NK-92 (cell line): Measurements from ENCODE around the gene ULBP2.

Experiments
- DNase-seq: peaks from one replicate; lab custom pipeline; 2025; ENCODE audit not compliant: unreplicated experiment; lab: John Stamatoyannopoulos, UW

The ULBP2 gene, protein sequence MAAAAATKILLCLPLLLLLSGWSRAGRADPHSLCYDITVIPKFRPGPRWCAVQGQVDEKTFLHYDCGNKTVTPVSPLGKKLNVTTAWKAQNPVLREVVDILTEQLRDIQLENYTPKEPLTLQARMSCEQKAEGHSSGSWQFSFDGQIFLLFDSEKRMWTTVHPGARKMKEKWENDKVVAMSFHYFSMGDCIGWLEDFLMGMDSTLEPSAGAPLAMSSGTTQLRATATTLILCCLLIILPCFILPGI

DNA sequence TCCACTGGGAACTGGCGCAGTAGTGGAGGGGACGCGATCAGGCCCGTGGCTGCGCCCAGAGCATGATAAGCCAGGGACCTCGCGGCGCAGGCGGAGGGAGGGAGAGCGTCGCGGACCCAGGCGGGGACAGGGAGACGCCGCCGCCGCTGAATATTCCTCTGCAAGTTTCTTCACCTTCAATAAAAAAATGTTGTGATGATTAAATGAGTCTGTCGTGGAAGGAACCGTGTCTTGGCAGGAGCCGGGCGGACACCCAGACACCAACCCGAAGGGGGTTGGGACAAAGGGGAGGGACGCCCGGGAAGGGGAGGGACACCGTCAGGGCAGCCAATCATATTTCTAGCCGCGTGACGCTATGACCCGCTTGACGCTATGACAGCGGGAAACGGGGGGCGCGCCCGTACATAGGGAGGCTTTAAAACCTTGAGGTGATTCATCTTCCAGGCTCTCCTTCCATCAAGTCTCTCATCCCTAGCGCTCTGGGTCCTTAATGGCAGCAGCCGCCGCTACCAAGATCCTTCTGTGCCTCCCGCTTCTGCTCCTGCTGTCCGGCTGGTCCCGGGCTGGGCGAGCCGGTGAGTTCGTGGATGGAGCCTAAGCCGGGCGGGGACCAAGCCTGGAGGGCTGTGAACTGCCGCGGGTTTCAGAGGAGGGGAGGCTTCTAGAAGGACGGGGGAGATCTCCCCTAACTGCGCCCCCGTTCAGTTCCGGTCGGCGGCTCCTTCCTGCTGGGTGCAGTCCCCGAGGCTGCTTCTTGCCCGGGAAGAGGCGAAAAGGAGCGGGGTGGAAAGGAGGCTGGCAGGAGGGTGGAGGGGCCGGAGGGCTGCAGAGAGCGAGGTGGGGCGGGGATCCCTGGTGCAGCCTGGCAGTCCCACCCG lies at the start of gene ULBP2:
ULBP2 (plus strand) TSS at position 432 of the 878 bp plus-strand sequence; CDS start at position 491, 59 bp downstream.
- no peak for DNase-seq

DNA sequence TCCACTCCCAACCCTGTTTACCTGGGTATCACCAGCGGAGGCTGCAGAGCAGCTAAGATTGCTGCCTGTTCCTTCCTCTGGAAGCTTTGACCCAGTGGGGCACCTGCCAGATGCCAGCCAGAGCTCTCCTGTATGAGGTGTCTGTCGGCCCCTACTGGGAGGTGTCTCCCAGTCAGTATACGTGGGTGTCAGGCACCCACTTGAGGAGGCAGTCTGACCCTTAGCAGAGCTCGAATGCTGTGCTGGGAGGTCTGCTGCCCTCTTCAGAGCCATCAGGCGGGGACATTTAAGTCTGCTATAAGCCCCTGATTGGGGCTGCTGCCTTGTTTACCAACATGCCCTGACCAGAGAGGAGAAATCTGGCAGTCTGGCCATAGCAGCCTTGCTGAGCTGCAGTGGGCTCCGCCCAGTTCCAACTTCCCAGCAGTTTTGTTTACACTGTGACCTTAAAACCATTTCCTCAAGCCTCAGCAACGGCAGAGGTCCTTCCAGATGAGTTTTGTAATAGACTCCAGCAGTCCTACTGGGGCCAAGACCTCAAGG lies 46.7 kb upstream of the ULBP2 start:
- no peak for DNase-seq

DNA sequence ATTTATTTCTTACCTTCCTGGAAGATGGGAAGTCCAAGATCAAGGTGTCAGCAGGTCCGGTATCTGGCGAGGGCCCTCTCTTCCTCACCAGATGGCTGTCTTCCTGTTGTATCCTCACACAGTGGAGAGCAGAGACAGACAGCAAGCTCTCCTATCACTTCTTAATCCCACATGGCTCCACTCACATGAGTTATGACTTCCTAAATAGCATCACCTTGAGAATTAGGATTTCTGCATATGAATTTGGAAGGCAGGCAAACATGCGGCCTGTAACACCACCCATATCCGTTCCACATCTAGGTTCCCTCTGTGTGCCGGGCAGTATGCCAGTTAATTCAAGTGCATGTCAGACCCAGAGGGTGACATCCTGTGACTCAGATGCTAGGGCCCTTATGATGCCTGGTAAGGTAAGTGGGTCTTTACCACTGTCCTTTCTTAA lies 46.0 kb upstream of the ULBP2 start:
- no peak for DNase-seq

DNA sequence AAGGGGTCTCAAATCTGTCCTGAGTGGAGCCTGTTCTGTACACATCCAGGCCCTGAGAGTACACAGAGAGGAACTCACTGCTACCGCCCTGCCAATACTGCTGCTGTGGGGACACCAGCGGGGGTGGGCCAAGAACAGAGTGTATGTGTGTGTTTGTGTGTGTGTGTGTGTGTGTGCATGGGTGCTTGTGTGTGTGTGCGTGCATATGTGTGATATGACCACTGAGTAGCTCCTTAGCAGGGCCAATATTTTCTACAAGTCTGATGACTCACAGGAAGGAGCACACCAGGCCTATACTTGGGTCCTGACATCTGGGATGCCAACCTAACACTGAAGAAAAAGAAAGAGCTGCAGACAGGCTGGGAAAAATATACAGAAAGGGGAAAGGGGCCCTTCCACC lies 45.3 kb upstream of the ULBP2 start:
- no peak for DNase-seq

DNA sequence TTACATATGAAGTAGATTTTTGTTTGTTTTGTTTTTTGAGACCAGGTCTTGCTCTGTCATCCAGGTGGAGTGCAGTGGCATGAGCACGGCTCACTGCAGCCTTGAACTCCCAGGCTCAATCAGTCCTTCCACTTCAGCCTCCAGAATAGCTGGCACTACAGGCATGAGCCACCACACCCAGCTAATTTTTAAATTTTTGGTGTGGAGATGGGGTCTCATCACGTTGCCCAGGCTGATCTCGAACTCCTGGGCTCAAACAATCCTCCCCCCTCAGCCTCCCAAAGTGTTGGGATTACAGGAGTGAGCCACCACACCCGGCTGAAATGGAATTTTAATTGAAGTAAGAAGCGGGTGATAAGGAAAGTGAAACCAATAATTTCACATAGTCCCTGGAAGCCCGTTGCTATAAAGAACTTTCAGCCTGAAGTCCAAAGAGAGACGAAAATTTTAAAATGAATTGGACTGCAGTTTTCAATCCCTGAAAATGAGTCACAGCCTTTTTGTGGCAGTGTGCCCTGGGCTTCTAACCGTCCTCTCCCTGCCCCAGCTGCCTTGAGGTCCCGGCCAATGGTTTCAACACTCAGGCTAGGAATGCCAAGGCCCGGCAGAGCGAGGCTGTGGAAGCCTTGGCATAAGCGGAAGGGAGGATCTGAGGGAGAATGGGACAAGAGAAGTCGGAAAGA lies 44.7 kb upstream of the ULBP2 start:
- DNase-seq, result no peak

DNA sequence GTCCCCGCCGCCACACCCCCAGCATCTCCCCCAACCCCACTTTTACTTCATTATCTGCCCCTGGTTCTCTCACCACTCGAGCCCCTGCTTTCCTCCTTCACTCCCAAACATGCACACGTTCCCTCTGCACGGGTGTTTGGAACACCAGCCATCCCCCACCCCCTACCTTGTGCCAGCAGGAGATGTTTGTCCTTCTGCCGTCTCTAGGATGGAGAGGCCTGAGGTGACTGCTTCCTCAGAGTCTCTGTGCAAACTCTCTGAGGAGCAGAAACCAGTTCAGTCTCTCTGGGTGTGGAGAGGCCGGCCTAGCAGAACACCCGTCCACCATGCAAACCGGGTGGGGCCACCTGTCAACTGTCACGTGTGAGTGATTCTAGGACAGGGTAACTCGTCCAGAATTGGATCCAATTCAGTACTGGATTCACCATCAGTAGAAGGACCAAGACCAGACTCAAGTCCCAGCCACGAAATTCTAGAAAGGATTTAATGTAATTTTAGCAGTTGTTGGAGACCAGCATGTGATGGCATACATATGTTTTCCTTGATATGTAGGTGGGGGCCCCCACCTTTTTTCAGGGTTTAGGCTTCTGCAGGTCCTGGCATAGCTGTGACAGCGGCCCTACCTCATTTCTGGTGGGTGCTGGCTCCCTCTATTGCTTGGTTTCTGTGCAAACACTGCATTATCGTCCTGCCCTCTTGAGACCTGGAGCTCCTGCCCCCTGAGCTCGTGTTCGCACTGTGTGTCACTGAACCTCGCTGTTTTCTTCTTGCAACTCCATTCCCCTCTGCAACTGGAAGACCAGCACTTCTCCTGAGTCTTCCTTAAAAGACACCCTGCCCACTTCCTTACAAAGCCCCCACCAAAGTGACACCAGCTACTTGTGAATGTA lies 43.7 kb upstream of the ULBP2 start, which contains the start of gene RAET1E:
RAET1E (minus strand) TSS at position 259 of the 890 bp plus-strand sequence. CDS start 7,212 bp downstream, outside the sequence.
- no peak for DNase-seq

DNA sequence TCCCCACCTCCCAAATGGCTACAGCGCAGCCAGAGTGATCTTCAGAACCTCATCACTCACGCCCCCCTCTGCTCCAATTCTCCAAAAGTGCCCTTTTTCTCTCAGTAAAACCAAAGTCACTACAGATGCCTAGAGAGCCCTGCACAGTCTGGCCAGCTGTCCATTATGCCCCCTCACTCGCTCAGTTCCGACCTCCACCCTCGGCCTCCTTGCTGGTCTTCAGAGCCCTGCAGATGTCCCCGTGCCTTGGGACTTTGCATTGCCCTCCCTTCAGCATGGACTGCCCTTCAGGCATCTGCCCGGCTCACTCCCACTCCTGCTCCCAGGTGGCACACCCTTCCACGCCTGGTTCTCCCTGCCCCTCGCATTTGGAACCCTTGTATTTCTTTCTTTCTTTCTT lies 42.8 kb upstream of the ULBP2 start:
- no peak for DNase-seq

DNA sequence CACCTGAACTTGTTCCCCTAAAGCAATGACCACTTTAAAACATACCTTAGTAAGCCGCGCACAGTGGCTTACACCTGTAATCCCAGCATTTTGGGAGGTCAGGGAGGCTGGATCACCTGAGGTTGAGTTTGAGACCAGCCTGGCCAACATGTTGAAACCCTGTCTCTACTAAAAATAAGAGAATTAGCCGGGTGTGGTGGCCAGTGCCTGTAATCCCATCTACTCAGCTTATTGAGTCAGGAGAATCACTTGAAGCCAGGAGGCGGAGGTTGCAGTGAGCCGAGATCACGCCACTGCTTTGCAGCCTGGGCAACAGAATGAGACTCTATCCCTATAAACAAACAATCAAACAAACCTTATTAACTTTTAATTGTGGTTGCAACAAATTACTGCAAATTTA lies 42.3 kb upstream of the ULBP2 start:
- no peak for DNase-seq

DNA sequence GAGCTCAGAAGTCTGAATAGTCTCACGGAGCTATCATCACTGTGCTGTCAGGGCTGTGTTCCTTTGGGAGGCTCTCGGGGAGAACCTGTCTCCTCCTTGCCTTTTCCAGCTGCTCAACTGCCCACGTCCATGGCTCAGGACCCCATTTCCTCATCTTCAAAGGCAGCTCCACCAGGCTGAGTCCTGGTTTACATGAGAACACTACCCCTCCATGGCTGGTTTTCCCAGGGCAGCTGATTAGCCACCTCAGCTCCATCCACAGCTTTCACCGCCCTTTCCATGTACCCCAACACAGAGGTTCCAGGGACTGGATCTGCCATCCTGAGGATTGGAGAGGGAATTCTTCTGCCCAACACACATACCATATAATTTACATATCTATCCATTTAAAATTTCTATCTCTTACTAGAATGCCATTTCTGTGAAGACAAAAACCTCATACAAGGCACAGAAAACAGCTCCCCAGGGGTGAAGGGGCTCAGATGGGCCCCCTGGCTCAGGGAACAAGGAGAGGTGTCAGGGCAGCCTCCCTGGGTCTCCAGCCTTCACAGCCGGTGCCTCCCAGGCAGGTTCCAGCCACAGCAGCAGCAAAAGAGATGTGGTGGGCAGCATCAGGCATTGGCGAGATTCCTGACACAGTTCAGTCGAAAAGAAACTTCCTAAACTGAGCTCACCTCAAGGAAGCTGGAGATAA lies 41.7 kb upstream of the ULBP2 start:
- DNase-seq, result no peak

DNA sequence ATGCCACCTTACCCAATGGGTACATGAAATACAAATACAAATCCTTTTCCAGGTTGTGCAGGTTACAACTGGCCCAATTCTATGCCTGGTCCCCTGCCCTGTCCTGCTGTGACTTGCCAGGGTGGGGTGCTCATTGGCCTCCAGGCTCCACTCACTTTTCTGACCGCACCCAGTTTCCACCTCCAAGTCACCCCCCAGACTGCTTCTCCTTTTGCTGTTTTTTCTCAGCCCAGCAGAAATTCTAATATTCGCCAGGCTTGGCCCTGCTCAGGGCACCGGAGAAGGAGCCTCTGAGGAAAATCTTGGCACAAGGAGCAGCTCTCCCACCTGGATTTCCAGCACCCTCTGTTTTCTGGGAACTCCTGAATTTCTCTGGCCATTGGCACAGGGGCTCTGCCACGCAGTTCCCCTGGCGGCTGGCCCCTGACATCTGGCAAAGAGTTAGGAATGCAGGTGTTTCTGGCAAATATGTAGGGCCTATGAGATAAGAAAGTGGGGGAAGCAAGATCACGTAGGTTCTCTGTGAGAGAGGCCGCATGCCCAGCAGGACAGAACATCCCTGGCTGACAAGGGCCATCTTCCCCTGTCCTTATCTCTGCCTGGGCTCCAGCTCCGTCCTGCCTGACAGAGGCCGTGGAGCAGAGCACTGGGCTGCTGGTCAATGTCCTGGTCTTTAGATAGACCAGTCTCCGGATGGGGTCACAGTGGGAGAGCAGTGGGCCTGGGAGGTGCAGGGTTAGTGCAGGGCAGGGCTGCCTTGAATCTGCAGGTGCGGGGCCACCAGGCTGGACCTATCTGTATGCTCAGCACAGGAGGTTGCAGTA lies 41.0 kb upstream of the ULBP2 start:
- DNase-seq, result no peak

DNA sequence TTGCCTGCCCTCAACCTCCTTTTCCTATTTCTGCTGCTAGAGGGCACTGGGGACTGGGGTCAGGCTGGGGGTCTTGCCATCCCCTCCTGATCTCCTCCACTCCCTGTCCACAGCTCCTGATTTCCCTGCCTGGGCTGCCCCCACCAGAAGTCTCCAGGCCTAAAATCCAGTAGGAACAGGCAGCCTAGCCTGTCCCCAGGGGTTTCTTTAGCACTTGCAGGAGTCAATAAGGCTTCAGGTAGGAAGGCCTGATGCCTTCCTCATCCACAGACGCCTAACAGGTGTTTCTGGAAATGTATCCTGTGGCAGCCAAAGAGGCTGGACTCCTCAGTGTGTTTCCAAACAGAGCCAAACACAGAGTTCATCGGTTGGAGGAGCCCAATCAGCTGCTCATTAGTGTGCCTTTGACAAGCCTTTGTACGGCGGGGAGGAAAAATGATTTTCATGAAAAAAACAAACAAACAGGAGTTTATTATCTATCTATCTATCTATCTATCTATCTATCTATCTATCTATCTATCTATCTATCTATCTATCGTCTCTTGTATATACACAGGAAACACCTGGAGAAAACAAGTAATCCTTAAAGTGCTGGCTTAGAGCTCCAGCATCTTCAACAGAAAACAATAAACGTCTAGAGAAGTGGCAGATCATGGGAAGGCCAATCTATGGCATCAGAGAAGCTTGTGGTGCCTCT lies 40.2 kb upstream of the ULBP2 start:
- DNase-seq, result no peak

DNA sequence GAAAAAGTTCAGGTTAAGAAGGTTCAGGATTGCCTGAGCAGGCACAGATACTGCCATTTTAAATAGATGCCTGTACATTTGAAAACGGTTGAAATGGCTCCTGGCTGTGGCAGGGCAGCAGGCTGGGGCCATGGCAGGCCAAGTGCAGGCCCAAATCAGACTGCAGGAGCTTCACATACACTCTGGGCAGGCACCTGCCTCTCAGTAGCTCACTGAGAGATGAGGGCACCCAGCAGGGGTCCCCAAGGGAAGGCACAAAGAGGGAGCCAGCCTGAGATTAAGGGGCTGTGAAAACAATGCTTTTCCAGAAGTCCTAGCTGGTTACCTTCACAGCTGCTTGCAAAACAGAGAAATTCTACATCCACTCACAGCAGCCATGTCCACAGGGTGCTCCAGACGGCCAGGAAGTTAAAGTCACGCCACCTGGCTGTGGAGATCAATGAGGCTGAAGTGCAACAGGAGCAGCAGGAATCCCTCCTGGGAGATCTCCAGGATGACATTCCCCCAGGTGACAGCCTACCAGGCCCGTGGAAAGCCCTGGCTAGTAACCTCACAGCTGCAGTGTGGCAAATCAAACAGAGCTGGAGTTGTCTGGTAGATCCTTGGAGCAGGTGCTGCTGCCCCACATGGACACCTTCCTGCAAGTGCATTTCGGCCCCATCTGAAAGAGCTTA lies 37.7 kb upstream of the ULBP2 start:
- no peak for DNase-seq

DNA sequence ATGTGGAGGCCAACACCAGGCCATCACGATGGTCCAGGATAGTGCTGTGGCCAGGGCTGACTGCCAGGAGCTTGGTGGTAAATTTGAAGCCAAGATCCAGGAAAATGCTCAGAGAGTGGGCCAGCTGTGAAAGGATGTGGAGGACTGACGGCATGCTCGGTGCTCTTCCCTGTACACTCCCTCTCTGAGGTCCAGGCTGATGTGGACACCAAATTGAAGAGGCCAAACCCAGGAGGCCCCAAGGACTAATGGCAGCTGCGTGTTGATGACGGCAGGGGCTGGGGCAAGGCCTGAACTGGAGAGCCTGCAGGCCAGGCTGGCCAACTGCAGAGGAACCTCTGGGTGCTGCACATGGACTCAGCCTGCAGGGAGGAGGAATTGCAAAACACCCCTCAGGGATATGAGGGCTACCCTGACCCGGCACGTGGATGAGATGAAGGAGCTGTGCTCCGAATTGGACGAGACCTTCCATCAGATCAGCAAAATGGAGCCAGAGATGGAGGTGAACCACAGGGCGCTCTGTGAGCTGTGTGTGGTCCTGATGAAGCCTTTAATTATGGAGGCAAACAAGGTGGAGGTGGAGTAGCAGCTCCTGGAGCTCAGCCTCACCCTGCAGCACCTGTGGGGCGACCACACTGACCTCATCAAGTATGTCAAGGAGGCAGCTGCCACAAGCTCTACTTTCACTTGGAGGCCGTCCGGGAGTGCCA lies 37.0 kb upstream of the ULBP2 start:
- DNase-seq, result no peak

DNA sequence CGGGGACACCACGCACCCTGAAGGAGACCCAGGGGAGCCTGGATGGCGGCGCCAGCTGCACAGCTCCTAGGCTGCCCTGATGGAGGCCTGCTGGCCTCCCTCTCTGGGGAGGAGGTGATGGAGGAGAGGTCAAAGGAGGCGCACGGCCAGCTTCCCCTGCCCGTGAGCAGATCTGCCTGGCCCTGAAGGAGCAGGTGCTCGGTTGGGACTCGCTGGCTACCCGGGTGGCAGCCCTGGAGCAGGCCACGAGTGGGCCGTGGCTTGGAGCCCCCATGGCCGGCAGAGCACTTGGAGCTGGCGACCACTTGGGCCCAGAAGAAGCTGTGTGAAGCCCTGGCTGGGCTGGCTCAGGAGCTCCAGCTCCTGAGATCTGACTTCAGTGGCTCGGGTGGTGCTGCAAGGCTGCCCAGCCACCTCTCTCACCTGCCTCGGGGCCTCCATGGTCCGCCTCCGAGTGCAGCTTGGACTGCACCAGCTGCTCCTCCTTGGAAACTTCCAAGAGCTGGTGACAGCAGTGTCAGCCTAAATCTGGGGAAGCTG lies 36.4 kb upstream of the ULBP2 start:
- no peak for DNase-seq

DNA sequence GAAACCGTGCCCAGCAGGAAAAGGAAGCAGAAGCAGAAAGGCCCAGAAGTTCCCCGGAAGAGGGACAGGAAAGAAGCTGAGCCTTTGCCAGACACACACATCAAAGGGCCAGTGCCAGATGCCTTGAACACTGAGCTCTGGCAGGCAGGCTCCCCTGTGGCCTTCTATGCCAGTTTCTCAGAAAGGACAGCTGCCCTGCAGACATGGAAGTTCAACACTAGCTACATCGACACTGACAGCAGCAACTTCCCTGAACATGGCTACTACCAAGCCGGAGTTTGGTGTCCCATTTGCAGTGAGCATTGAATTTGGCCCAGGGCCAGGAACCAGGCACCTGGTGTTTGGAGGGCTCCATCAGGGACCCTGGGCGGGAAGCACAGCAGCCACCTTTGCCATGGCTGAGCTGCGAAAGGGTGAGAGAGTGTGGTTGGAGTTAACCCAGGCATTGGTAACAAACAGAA lies 35.9 kb upstream of the ULBP2 start:
- no peak for DNase-seq

DNA sequence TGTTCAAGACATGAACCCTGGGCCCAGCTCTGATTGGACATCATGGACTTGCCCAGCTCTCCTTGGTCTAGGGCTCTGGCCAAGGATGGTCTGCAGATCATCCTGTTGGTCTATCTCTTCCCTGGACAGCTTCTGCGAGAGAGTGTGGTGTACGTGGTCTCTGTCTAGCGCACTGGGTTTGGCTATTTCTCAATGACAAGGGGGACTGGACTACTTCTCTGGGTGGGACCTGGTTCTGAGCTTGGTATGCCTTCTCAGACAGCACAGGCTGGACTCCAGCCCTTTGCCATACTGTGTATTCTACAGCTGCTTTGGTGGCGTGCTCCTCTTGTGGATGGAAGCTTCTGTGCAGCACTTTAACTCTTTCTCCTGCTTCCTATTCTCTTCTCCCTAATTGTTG lies 35.4 kb upstream of the ULBP2 start:
- DNase-seq, result no peak

DNA sequence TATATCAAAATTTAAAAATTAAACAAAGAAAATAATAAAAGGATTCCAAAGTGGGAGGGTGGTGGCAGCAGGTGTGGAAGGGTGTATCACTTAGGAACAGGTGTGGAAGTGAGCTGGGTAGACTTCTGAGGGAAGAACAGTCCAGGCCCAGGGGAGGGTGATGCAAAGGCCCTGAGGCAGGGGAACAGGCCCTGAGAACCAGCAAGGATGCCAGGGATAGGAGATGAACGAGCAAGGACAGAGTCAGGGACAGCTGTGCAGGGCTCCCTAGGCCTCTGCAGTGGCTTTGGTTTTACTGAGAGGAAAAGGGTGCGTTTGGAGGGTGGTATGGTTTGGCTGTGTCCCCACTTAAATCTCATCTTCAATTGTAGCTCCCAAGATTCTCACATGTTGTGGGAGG lies 34.5 kb upstream of the ULBP2 start:
- DNase-seq, result no peak
